ENCODE data around the gene MEGF9.
A peak's percentile ranks its signal among the peaks of the same experiment; 100 is the strongest.

MEGF9 gene

DNA sequence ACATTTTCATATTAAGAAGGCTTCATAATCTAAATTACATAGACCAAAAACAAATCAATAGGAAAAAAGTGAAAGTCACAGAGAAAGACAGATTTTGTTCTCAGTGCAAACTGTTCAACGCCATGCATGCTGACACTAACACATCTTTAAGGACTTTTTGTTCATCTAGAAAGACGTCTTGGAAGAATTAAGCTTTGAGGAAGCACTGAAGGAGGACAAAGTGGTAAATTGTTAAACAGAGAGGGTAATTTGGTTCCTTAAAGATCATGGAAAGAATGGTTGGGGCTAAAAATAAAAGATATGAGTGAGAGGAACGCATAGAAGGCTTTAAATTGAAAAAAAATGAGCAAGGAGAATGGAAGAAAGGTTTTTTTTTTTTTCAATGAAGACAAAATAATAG, 9.1 kb downstream of the MEGF9 start:
- DNase-seq (ENCODE audit: low read depth): no peak

DNA sequence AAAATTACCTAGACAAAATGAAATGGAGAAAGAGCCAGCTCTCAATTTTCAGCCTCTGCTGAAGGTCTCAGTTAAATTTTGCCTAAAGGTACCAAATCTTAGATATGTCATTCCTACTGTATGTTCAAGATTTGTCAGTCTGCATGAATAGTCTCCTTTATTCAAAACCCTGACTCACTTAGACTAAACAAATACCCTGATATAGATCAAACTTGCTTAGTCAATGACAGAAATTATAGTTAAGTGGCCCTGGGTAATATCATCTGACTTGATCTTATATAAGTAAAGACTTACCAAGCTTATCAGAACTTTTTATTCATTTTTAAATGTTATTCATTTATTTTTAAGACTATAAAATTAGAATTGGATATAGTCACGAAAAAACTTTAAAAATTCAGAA, 12.2 kb downstream of the MEGF9 start:
- DNase-seq (ENCODE audit: low read depth): no peak

DNA sequence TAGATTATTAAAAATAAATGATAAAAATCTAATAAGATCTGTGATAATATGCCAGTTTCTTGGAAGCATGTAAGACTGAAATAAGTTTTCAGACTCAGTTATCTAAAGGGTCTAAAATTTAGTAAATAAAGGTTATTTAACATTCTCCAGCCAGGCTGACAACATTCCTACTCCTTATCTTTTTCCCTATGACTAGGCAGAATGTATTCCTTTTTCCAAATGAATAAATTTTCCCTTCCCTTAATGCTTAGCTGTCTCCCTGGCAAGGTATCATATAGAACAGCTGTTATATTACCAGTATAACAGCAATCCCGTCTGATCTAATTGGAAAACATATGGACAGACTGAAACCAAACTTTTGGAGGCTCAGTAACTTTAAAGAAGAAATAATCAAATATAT, 13.0 kb downstream of the MEGF9 start:
- no peak for DNase-seq (ENCODE audit: low read depth)

DNA sequence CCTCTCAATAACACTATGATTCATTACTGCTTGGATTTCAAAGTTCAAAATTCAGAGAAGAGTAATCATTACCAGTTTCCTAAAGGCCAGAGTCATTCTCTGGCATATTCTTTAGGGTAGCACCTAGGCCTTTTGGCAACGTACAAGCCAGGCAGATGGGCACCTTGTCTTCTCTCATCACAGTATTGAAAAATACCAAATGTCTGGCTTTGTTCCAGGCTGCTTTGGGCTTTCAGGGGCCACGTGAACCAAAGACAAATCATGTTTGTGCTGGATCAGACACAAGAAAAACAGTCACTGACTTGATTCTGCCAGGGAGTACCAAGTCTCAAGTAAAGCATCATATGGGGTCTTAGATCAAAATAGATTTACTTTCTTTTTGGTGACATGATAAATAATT, 15.5 kb downstream of the MEGF9 start:
- DNase-seq (ENCODE audit: low read depth): peak; percentile 4

DNA sequence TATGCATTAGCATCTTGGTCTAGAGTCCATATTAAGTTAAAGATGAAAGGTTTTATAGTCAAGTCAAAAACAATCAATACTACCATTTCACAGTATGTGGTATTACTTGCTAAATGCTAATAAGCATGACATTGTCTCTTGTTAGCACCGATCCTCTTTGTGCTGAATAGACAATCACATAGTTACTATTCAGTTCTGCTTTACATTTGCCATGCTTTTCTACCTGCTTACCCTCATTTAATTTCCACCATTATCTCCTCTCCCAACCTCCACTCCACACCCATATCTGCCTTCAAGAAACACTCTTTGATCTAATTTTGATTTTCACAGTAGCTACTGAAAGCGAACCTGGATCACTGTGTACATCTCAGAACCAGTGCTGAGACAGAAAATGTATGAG, 16.8 kb downstream of the MEGF9 start:
- no peak for DNase-seq (ENCODE audit: low read depth)

DNA sequence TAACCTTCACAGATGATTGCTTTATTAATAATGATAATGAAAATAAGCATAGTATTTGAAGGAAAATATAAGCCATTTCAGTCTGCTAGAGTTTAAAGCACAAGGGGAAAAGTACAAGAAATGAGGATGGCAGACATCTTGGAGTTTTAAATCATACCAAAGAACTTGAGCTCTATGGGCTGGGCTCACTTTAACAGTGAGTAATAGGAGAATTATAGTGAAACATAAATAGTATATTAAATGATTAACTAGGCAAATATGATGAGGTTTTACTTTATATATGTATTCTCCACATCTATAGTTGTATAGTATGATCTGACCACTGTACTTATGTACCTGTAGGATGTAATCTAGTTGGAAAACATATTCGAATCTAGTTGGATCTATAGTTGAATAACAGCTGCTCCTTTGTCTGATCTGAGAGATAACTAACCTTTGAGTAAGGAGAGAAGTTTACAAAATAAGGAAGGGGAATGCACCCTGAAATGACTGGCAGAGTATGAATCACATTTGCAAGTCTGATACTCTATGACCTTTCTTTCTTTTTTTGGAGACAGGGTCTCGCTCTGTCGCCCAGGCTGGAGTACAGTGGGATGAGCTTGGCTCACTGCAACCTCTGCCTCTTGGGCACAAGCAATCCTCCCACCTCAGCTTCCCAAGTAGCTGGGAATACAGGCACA, 17.6 kb downstream of the MEGF9 start:
- DNase-seq (ENCODE audit: low read depth): no peak

DNA sequence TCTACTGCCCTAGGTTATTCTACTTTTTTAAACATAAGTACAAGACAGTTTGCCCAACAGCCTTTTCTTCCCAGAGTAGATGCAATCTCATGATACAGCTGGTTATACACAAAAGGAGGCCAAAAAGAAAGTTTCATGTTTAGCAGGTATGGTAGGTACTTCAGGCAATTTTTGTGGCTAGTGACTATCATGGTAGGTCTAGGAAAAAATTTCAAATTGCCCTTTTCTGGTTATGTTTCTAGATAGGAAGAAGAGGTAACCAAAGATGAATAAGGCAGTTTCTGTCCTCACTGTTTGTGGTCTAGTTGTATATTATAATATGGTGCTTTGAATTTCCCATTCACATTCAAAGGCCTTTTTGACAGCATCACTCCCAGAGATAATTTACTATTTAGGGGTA, 19.7 kb downstream of the MEGF9 start:
- DNase-seq (ENCODE audit: low read depth): no peak

DNA sequence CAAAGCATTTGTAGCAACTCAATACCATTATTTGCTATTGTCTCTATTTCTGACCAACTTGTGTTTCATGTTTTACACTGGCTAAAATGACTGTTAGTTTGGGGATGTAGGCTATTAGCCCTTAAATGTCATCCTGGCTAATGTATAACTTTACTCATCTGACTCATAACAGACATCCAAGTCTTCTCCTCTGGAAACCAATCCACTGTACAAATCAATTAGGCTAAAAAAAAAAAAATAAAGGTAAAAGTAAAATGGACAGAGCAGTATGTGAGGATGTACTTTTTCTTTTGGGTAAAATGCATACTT, 20.6 kb downstream of the MEGF9 start:
- no peak for DNase-seq (ENCODE audit: low read depth)

DNA sequence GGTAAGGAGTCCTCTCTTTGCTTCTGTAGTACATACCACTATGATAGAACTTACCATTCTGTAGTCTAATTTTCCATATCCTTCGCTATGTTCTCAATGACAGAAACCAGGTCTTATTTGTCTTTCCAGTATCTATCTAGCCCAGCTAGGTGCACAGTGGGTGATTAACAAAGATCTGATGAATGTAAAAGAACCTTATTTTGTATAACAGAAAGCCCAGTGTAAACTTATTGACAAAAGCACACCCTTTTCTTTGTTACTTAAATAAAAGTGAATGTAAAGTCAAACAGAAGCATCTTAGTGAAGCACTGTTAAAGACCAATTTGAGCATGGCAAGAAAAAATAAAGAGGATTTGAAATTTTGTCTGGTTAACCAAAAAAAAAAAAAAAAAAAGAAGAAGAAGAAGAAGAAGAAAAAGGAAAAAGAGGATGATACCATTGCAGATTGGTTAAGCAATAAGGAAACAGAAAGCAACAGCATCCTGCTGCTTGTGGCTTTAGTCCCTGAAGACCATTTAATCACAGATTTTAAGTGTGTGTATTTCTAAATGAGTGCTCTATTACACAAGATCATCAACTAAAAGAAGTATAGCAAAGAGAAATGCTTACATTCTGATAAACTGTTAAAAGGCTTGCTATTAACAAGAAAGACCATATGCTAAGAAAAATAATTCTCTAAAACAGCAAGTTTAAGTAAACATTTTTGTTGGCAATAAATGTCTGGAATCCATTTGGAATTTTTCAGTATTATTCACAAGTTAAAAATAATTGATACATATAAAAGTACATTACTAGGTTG, 21.2 kb downstream of the MEGF9 start:
- peak; percentile 82 for DNase-seq (ENCODE audit: low read depth)

DNA sequence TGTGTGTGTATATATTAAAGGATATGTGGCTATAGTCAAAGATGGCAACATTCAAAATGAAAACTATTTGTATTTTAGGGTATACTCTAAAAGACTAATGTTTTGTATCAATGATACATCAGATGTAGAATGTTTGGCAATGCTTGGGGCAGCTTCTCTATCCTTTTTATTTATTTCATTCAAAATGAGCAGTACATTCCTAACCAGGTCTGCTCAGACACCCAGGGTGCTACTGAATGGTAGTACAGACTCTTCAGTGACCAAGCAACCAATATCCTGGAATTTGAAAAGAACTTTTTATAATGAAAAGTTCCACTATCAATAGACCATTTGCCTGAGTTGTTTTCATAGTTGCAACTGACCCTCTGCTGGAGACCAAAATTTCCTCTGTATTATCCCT, 23.9 kb downstream of the MEGF9 start:
- no peak for DNase-seq (ENCODE audit: low read depth)

DNA sequence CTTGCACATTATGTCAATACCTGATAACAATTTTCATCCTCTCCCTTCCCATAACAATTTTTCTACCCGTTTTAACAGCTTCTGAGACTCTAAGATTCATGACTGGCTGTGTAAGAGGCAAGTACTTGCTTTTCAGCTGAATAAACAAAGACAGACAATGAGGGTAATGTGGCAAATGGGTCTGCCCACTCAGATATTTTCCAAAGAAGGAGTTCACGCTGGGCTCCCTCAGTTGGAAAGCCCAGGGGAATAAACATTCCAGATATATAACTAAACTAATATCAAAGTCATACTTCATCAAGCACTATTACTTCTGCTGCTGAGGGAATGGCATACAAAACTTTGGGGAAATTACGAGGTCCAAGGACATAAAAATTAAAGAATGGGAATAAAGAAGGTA, 24.4 kb downstream of the MEGF9 start:
- DNase-seq (ENCODE audit: low read depth): peak; percentile 17

DNA sequence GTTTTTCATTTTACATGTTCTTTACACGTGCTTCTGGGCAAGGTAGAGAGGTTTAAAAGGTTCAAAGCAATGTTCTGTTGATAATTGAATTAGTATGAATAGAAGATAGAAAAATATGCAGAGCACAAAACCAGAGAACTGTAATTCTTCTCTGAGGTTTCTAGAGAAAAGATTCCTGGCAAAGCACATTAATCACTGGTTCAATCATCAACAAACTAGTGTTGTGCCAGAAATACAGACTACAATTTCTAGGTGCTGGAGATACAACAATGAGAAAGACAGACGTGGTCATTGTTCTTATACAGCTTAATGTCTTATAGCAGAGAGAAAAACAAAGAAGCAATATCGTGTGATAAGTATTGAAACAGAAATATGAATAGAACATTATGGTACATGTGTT, 25.5 kb downstream of the MEGF9 start:
- no peak for DNase-seq (ENCODE audit: low read depth)

DNA sequence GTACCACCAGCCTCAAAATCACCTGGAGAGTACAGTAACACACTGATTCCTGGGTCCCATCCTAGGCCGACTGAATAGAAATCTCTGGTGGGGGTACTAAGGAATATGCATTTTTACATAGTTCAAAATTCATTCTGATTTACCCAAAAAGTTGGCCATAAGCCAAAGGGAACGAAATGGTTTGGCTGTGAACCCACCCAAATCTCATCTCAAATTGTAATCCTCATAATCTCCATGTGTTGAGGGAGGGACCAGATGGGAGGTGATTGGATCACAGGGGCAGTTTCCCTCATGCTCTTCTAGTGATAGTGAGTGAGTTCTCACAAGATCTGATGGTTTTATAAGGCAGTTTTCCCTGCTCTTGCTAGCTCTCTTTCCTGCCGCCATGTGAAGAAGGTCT, 31.1 kb downstream of the MEGF9 start:
- no peak for DNase-seq (ENCODE audit: low read depth)

DNA sequence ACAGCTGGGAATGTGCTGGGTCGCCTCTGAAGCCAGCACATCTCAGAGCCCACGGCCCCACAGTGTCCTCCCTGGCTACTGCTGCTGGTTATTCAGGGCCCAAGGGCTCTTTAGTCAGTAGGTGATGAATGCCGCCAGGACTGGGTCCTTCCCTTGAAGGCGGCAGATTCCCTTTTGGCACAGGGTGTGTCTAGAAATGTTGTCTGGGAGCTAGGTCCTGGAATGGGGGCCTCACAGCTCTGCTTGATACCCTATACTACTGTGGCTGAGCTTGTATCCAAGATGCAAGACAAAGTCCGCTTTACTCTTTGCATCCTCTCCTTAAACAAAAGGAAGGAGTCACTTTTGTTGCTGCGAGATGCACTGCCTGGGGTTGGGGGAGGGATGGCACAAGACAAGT, 33.1 kb downstream of the MEGF9 start:
- no peak for DNase-seq (ENCODE audit: low read depth)

DNA sequence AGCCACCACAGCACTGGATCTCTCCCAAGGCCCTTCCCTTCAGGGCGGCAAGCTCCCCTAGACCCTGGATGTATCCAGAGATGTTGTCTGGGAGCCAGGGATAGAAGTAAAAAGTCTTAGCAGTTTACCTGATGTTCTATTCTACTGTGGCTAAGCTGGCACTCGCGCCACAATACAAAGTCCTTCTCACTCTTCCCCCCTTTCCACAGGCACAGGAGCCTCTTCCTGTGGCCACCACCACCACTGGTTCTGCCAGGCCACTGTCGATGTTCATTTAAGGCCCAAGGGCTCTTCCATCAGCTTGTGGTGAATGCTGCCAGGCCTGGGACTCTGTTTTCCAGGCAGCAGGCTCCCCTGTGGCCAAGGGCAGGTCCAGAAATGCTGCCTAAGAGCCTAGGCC, 33.7 kb downstream of the MEGF9 start:
- DNase-seq (ENCODE audit: low read depth): no peak

DNA sequence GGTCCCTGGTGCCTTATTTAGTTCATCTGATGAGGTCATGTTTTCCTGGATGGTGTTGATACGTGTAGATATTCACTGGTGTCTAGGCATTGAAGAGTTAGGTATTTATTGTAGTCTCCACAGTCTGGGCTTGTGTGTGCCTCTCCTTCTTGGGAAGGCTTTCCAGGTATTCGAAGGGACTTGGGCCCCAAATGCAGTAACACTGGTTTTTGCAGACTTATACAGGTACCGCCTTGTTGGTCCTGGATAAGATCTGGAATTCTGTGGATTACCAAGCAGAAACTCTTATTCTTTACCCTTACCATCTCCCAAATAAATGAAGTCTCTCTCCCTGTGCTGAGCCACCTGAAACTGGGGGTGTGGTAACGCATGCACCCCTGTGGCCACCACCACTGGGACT, 34.1 kb downstream of the MEGF9 start:
- no peak for DNase-seq (ENCODE audit: low read depth)

DNA sequence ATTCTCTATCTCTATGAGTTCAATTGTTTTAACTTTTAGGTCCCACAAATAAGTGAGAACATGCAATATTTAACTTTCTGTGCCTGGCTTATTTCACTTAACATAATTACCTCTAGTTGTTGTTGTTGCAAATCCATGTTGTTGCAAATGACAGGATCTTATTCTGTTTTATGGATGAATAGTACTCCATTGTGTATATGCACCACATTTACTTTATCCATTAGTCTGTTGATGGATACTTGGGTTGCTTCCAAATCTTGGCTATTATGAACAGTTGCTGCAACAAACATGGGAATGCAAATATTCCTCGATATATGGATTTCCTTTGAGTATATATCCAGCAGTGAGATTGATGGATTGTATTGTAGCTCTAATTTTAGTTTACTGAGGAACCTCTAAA, 36.3 kb downstream of the MEGF9 start:
- no peak for DNase-seq (ENCODE audit: low read depth)

DNA sequence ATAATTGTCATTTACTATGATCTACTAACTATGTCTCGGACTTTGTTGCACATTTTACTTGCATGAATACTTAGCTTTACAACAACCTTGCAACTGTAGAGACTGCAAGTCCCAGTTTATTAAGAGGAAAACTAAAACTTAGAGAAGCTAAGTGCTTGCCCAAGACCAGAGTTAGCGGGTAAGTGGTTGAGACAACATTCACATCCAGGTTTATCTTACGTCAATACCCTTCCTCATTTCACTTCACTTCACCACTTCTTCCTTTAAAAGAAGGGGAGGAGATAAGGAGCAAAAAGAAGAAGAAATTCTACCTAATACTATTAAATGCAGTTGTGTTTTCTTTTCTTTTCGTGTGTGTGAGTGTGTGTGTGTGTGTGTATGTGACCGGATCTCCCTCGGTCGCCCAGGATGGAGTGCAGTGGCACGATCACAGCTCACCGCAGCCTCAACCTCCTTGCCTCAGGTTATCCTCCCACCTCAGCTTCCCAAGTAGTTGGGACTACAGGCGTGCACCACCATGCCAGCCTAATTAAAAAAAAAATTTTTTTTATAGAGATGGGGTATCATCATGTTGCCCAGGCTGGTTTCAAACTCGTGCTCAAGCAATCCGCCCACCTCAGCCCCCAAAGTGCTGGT, 37.4 kb downstream of the MEGF9 start:
- DNase-seq (ENCODE audit: low read depth): no peak

DNA sequence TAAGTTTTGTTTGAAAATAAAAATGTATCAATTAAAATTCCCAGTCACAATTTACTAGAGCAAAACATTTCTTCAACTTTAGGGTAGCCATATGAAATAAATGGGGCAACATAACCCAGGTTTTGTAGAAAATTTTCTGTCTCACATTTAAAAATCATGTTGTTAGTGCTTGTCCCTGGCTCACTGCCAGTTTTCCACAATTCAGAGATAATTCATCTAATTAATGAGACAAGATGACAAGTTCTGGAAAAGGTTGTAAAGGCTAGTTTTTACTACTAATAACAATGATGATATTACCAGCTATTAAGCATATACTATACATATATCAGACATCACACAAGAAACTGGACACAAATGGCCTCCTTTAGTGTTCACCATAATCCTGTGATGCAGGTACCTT, 45.9 kb downstream of the MEGF9 start:
- DNase-seq (ENCODE audit: low read depth): no peak

DNA sequence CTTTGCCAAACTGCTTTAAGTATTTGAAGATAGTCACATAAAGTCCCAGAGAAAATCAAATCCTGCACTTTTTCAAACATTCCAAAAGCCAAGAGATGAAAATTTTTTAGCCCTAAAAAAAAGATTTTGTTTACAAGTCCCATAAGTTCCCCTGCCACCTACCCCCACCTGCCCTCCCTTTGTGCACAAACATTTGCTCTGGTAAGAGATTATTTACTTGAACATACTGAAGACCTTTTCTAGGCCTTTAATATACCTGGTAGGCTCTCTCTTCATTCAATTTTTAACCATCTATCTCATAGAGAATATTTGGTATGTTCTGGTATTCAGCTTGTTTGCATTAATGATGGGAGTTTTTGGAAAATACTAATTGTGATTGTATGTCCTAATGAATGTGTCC, 50.3 kb downstream of the MEGF9 start:
- DNase-seq (ENCODE audit: low read depth): no peak

DNA sequence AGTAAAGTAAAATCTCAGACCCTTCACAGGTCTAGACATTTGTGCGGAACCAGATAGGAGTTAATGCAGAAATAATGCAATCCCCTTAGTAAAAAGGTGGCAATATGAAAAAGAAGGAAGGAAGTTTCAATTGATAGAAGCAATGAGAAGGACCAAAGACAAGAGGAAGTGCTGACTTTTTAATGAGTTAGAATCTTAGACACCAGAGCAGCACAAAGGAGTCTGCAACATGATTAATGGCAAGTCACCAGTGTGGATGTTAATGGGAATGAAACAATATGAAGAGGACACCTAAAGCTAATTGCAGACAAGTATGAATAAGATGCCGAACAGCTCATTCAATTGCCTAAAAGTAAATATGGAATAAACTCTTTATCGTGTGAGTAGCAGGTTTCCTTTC, 50.9 kb downstream of the MEGF9 start:
- no peak for DNase-seq (ENCODE audit: low read depth)

DNA sequence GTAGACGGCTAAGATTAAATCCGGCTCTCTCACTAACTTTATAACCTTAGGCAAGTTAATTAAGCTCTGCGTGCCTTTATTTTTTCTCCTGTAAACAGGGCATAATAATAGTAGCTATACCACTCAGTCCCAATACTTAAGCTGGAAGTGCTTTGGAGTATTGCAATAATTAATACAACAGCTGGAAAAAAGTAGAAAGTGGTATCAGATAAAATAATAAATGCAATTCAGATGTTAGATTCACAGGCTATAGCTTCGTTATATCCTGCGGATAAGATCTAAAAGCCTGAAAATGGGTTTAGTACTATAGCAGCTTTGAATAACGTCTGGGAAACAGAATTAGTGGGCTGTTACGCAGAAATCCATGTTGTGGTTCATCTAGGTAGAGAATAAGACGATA, 51.8 kb downstream of the MEGF9 start:
- DNase-seq (ENCODE audit: low read depth): no peak

DNA sequence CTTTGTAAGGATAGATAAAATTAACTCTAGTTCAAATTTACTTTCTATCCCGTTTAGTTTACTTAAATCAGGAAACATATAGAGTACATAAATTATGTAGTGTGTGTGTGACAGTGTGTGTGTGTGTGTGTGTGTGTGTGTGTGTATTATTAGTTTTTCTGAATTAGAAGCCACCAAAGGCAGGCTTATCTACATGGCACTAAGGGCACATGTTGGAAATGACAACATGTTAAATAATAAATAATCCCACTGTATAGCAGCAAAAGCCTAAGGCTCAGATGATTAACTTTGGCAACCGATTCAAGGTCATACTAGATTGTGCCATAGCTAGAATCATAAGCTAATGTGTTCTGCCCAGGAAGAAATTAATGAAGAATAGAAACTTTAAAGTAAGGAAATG, 54.6 kb downstream of the MEGF9 start:
- no peak for DNase-seq (ENCODE audit: low read depth)

DNA sequence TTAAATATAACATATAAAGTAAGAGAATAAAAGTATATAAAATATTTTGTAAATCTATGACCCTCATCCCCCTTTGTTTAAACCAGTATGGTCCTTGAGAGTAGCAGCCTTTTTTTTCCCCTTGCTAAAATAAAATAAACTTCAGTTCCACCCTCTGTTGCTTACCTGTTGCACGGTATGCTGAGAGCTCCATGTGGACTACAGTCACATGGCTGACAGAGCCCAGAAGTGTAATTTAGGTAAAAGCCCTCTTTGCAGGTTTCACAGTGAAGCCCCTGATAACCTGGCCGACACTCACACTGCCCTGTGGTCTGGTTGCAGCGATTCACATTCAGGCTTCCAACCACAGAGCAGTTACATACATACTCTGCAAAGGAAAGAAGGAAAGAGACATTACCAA, 55.1 kb downstream of the MEGF9 start:
- DNase-seq (ENCODE audit: low read depth): no peak
